IPS-NIHi11 (cell line): ENCODE data around the gene BCAT1.
"Not testable (repeated sequence)": the region's sequence is repeated elsewhere in the genome, so short reads cannot be mapped to it uniquely, and the experiment has no call there.

Experiments used
- DNase-seq: peaks from one replicate; pipeline ENCODE4 v3.0.0; 2012; ENCODE audit warnings: mixed read lengths, low spot score

Gene BCAT1

GRCh38 chr12:24926080-24926479 lies 22.8 kb downstream of the BCAT1 start:
- not testable (repeated sequence) for DNase-seq

- DNase-seq, result no peak
Observed at GRCh38 chr12:24922090-24922489, 26.8 kb downstream of the BCAT1 start.

GRCh38 chr12:24921251-24922038 lies 27.5 kb downstream of the BCAT1 start:
- no peak for DNase-seq

- DNase-seq, result no peak
Observed at GRCh38 chr12:24920141-24920540, 28.8 kb downstream of the BCAT1 start.

- DNase-seq, result no peak
Observed at GRCh38 chr12:24919346-24920001, 29.4 kb downstream of the BCAT1 start.

GRCh38 chr12:24918596-24918995 lies 30.3 kb downstream of the BCAT1 start:
- no peak for DNase-seq

- no peak for DNase-seq
Observed at GRCh38 chr12:24915501-24915900, 33.4 kb downstream of the BCAT1 start.

GRCh38 chr12:24913953-24914352 lies 34.9 kb downstream of the BCAT1 start:
- no peak for DNase-seq

GRCh38 chr12:24913130-24913529 lies 35.8 kb downstream of the BCAT1 start:
- no peak for DNase-seq

- DNase-seq, result no peak
Observed at GRCh38 chr12:24911271-24911791, 37.6 kb downstream of the BCAT1 start.

- not testable (repeated sequence) for DNase-seq
Observed at GRCh38 chr12:24910192-24910591, 38.7 kb downstream of the BCAT1 start.

- no peak for DNase-seq
Observed at GRCh38 chr12:24909667-24910066, 39.2 kb downstream of the BCAT1 start.

- no peak for DNase-seq
Observed at GRCh38 chr12:24907464-24907863, 41.4 kb downstream of the BCAT1 start.

GRCh38 chr12:24906141-24906540 lies 42.8 kb downstream of the BCAT1 start:
- DNase-seq, result no peak

- DNase-seq, result no peak
Observed at GRCh38 chr12:24905431-24905830, 43.5 kb downstream of the BCAT1 start.

- no peak for DNase-seq
Observed at GRCh38 chr12:24904871-24905270, 44.0 kb downstream of the BCAT1 start.

- DNase-seq, result no peak
Observed at GRCh38 chr12:24903329-24904088, 45.4 kb downstream of the BCAT1 start.

- DNase-seq, result peak; percentile 59
Observed at GRCh38 chr12:24902511-24903328, 46.2 kb downstream of the BCAT1 start.

GRCh38 chr12:24901576-24902461 lies 47.1 kb downstream of the BCAT1 start:
- peak; percentile 49 for DNase-seq

- DNase-seq, result no peak
Observed at GRCh38 chr12:24900196-24900595, 48.7 kb downstream of the BCAT1 start.
